A549 (cell line): Measurements from ENCODE around the gene NEK4.

Experiments
- BCL3 ChIP-seq: fragments of >200 bp; sonication (Bioruptor Twin); formaldehyde crosslinking; IDR thresholded peaks from 3 replicates; pipeline ENCODE4 v1.6.1; 2016
- CBX8 ChIP-seq: fragments of 200-600 bp; sonication (generic); IDR thresholded peaks from 2 replicates; pipeline ENCODE4 v1.6.1; 2016
- CTCF ChIP-seq: fragments of >200 bp; sonication (Bioruptor Twin); formaldehyde crosslinking; IDR thresholded peaks from 3 replicates; pipeline ENCODE4 v1.5.1; 2016
- EP300 ChIP-seq, 2 experiments: fragments of >200 bp; sonication (Bioruptor Twin); formaldehyde crosslinking; IDR thresholded peaks; 2 replicates in 1 of 2; 3 replicates in 1 of 2; pipeline ENCODE4 v1.6.1; 2016 to 2017
- ESRRA ChIP-seq: fragments of 150-350 bp; IDR thresholded peaks from 2 replicates; pipeline ENCODE4 v1.6.1; 2014; ENCODE audit warnings: mild to moderate bottlenecking, low read length, borderline replicate concordance
- JUN ChIP-seq, 2 experiments: fragments of >200 bp; sonication (Bioruptor Twin); formaldehyde crosslinking; IDR thresholded peaks; 2 replicates in 1 of 2; 3 replicates in 1 of 2; pipeline ENCODE4 v1.6.1; 2016 to 2017
- JUNB ChIP-seq: fragments of >200 bp; sonication (Bioruptor Twin); formaldehyde crosslinking; IDR thresholded peaks from 2 replicates; pipeline ENCODE4 v1.6.1; 2016
- MAX ChIP-seq: IDR thresholded peaks from 2 replicates; pipeline ENCODE4 v1.6.1; 2012
- POLR2A ChIP-seq: IDR thresholded peaks from 2 replicates; pipeline ENCODE4 v1.6.1; 2012; ENCODE audit warnings: mild to moderate bottlenecking, low read length
- POLR2AphosphoS2 ChIP-seq: conservative IDR thresholded peaks from 2 replicates; pipeline ENCODE4 v1.6.1; 2012; ENCODE audit warnings: low read length, improper control_type of control experiment, inconsistent platforms
- RARB ChIP-seq: fragments of 250-450 bp; sonication (Bioruptor Pico); IDR thresholded peaks from 2 replicates; pipeline ENCODE4 v1.8.0; 2021; ENCODE audit warnings: mild to moderate bottlenecking, moderate library complexity
- USF2 ChIP-seq: fragments of 450-650 bp; IDR thresholded peaks from 2 replicates; pipeline ENCODE4 v1.6.1; 2014; ENCODE audit warnings: antibody characterized with exemption
- TF ChIP-seq, protein P1 (sequence below): fragments of 200-600 bp; sonication (generic); IDR thresholded peaks from 2 replicates; pipeline ENCODE4 v1.6.1; 2016; ENCODE audit warnings: antibody characterized with exemption, mild to moderate bottlenecking, moderate library complexity
- TF ChIP-seq, protein P2 (sequence below): fragments of 250-450 bp; sonication (Bioruptor Pico); IDR thresholded peaks from 2 replicates; pipeline ENCODE4 v1.5.0; 2021; ENCODE audit warnings: mild to moderate bottlenecking, moderate library complexity, borderline replicate concordance

DNA sequence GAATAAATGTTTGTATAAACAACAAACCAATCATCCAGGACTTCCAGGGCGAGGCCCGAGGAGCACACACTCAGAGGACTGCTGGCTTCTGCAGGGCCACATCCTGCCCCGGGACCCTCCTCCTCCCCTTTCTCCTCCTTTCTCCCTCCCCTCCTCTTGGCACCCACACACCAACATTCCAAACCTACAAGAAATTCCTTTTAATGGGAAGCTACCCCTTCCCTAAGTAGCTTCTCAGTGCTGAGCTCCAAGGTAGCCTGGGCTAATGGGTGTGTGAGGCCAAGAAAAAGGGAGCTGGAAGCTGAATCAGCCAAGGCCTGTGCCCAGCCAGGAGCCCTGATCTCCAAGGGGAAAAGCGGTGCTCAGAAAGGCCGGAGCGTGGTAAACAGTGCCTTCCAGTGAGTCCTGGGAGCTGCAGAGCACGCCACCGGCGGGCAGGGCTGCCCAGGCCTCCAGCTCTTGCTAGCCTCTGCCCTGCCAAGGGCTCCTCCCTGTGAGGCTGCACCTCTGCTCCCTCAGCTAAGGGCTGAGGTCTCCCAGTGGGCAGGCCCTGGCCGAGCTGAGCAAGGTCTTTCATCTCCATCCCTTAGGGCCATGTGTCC lies 27.7 kb upstream of the NEK4 start:
- TF ChIP-seq EP300 (IDR thresholded peaks at IDR 0.05): no peak
- no peak for TF ChIP-seq CTCF
- no peak for TF ChIP-seq POLR2AphosphoS2
- no peak for TF ChIP-seq JUNB
- no peak for TF ChIP-seq USF2
- no peak for TF ChIP-seq JUN (IDR thresholded peaks at IDR 0.05)
- no peak for TF ChIP-seq ESRRA
- TF ChIP-seq RARB (CRISPR knock-in tag): no peak
- no peak for TF ChIP-seq POLR2A
- no peak for TF ChIP-seq CBX8
- TF ChIP-seq, protein P1, sequence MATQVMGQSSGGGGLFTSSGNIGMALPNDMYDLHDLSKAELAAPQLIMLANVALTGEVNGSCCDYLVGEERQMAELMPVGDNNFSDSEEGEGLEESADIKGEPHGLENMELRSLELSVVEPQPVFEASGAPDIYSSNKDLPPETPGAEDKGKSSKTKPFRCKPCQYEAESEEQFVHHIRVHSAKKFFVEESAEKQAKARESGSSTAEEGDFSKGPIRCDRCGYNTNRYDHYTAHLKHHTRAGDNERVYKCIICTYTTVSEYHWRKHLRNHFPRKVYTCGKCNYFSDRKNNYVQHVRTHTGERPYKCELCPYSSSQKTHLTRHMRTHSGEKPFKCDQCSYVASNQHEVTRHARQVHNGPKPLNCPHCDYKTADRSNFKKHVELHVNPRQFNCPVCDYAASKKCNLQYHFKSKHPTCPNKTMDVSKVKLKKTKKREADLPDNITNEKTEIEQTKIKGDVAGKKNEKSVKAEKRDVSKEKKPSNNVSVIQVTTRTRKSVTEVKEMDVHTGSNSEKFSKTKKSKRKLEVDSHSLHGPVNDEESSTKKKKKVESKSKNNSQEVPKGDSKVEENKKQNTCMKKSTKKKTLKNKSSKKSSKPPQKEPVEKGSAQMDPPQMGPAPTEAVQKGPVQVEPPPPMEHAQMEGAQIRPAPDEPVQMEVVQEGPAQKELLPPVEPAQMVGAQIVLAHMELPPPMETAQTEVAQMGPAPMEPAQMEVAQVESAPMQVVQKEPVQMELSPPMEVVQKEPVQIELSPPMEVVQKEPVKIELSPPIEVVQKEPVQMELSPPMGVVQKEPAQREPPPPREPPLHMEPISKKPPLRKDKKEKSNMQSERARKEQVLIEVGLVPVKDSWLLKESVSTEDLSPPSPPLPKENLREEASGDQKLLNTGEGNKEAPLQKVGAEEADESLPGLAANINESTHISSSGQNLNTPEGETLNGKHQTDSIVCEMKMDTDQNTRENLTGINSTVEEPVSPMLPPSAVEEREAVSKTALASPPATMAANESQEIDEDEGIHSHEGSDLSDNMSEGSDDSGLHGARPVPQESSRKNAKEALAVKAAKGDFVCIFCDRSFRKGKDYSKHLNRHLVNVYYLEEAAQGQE: no peak
- TF ChIP-seq BCL3: no peak
- no peak for TF ChIP-seq MAX
- TF ChIP-seq, protein P2, sequence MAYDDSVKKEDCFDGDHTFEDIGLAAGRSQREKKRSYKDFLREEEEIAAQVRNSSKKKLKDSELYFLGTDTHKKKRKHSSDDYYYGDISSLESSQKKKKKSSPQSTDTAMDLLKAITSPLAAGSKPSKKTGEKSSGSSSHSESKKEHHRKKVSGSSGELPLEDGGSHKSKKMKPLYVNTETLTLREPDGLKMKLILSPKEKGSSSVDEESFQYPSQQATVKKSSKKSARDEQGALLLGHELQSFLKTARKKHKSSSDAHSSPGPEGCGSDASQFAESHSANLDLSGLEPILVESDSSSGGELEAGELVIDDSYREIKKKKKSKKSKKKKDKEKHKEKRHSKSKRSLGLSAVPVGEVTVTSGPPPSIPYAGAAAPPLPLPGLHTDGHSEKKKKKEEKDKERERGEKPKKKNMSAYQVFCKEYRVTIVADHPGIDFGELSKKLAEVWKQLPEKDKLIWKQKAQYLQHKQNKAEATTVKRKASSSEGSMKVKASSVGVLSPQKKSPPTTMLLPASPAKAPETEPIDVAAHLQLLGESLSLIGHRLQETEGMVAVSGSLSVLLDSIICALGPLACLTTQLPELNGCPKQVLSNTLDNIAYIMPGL: no peak
